WTC11 (cell line): ENCODE measurements around the gene LHX5.

Experiments
- CREB1 ChIP-seq: sonication (generic); formaldehyde crosslinking; IDR thresholded peaks from 2 replicates; pipeline ENCODE4 v1.8.0; 2023; ENCODE audit warnings: mild to moderate bottlenecking, missing genetic modification reagents
- ETV6 ChIP-seq: sonication (generic); formaldehyde crosslinking; IDR thresholded peaks from 2 replicates; pipeline ENCODE4 v1.8.1; 2022; ENCODE audit warnings: mild to moderate bottlenecking, missing genetic modification reagents
- GABPB1 ChIP-seq: sonication (generic); formaldehyde crosslinking; IDR thresholded peaks from 2 replicates; pipeline ENCODE4 v1.8.1; 2023; ENCODE audit warnings: mild to moderate bottlenecking, missing genetic modification reagents
- NFE2L1 ChIP-seq: sonication (generic); formaldehyde crosslinking; IDR thresholded peaks from 2 replicates; pipeline ENCODE4 v1.8.1; 2023; ENCODE audit warnings: missing genetic modification reagents
- RORB ChIP-seq: fragments of 250-450 bp; sonication (Bioruptor Pico); IDR thresholded peaks from 2 replicates; pipeline ENCODE4 v1.9.0; 2021; ENCODE audit warnings: mild to moderate bottlenecking
- SP1 ChIP-seq: sonication (generic); formaldehyde crosslinking; conservative IDR thresholded peaks from 2 replicates; pipeline ENCODE4 v1.8.1; 2022; ENCODE audit warnings: missing genetic modification reagents
- ZNF671 ChIP-seq: fragments of 250-450 bp; sonication (Bioruptor Pico); IDR thresholded peaks from 2 replicates; pipeline ENCODE4 v1.8.0; 2021; ENCODE audit warnings: mild to moderate bottlenecking
- TF ChIP-seq, protein P1 (sequence below): fragments of 200-600 bp; IDR thresholded peaks from 2 replicates; pipeline ENCODE4 v1.8.0; 2022; ENCODE audit warnings: antibody characterized with exemption
- TF ChIP-seq, protein P2 (sequence below): sonication (generic); formaldehyde crosslinking; IDR thresholded peaks from 2 replicates; pipeline ENCODE4 v1.8.1; 2023; ENCODE audit warnings: mild to moderate bottlenecking, moderate library complexity, missing genetic modification reagents
- TF ChIP-seq, protein P3 (sequence below): fragments of 250-450 bp; sonication (Bioruptor Pico); IDR thresholded peaks from 2 replicates; pipeline ENCODE4 v2.1.2; 2022; ENCODE audit warnings: mild to moderate bottlenecking, moderate library complexity

DNA sequence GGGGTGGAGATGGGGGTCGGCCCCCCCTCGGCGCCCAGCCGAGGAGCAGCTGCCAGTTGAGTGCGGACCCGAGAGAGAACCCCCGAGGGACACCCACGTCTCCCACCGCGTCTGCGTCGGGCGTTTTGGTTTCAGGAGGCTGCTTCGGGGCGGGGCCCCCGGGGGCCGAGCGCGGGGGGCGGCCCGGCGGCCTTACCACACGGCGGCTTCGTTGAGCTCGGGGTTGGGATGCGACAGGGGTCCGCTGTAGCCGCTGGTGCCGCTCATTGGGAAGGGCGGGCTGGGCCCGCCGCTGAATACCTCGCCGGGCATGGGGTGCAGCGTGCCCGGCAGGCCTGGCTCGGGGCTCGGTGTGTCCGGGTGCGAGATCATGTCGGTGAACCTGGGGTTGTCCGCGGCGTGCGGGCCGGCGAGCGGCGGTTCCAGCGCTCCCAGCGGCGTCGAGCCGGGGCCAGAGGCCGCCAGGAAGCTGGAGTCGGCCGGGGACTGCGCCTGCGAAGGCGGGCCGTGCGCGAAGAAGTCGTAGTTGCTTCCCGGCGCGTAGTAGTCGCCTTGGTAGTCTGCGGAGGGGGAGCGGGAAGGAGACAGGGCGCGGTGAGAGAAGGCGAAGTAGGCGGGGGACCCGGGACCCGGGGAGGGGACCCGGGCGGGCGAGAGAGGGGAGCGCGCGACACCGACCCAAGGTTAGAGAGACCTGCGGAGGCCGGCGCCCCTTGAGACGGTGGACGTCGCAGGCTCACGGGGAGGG lies 8.5 kb downstream of the LHX5 start:
- TF ChIP-seq NFE2L1 (CRISPR knock-in tag): no peak
- no peak for TF ChIP-seq GABPB1 (CRISPR knock-in tag)
- no peak for TF ChIP-seq SP1 (CRISPR knock-in tag)
- TF ChIP-seq, protein P1, sequence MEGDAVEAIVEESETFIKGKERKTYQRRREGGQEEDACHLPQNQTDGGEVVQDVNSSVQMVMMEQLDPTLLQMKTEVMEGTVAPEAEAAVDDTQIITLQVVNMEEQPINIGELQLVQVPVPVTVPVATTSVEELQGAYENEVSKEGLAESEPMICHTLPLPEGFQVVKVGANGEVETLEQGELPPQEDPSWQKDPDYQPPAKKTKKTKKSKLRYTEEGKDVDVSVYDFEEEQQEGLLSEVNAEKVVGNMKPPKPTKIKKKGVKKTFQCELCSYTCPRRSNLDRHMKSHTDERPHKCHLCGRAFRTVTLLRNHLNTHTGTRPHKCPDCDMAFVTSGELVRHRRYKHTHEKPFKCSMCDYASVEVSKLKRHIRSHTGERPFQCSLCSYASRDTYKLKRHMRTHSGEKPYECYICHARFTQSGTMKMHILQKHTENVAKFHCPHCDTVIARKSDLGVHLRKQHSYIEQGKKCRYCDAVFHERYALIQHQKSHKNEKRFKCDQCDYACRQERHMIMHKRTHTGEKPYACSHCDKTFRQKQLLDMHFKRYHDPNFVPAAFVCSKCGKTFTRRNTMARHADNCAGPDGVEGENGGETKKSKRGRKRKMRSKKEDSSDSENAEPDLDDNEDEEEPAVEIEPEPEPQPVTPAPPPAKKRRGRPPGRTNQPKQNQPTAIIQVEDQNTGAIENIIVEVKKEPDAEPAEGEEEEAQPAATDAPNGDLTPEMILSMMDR: no peak
- no peak for TF ChIP-seq CREB1 (CRISPR knock-in tag)
- TF ChIP-seq, protein P2, sequence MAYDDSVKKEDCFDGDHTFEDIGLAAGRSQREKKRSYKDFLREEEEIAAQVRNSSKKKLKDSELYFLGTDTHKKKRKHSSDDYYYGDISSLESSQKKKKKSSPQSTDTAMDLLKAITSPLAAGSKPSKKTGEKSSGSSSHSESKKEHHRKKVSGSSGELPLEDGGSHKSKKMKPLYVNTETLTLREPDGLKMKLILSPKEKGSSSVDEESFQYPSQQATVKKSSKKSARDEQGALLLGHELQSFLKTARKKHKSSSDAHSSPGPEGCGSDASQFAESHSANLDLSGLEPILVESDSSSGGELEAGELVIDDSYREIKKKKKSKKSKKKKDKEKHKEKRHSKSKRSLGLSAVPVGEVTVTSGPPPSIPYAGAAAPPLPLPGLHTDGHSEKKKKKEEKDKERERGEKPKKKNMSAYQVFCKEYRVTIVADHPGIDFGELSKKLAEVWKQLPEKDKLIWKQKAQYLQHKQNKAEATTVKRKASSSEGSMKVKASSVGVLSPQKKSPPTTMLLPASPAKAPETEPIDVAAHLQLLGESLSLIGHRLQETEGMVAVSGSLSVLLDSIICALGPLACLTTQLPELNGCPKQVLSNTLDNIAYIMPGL (CRISPR knock-in tag): no peak
- no peak for TF ChIP-seq ETV6 (CRISPR knock-in tag)
- TF ChIP-seq, protein P3, sequence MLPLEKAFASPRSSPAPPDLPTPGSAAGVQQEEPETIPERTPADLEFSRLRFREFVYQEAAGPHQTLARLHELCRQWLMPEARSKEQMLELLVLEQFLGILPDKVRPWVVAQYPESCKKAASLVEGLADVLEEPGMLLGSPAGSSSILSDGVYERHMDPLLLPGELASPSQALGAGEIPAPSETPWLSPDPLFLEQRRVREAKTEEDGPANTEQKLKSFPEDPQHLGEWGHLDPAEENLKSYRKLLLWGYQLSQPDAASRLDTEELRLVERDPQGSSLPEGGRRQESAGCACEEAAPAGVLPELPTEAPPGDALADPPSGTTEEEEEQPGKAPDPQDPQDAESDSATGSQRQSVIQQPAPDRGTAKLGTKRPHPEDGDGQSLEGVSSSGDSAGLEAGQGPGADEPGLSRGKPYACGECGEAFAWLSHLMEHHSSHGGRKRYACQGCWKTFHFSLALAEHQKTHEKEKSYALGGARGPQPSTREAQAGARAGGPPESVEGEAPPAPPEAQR (CRISPR knock-in tag): no peak
- TF ChIP-seq ZNF671: no peak
- TF ChIP-seq RORB (CRISPR knock-in tag): no peak
